Endothelial cell of umbilical vein (primary cell): ENCODE measurements around the gene ADIPOQ. TPM values are rescaled to one million over a fixed set of nuclear protein-coding genes. Genes with fewer than 3 reads are reported as not detected.

Experiments used
- polyA plus RNA-seq, 4 experiments: library from polyadenylated mRNA; depleted of rRNA in 3 of 4; stranded (reverse) in 3 of 4; unstranded in 1 of 4; fragments of >200 nt; gene quantifications; 2 replicates each; pipeline versions ENCODE4 v1.2.1 to v1.2.3, GENCODE V29; 2011 to 2012; ENCODE audit warnings: missing spikeins in 1 of 4
- total RNA-seq: library from RNA; stranded (reverse); gene quantifications from 2 replicates; pipeline ENCODE4 v1.2.3, GENCODE V29; 2021

Gene ADIPOQ
- total and polyA plus RNA-seq, 2 donors (not counting 3 experiments of a cell fraction or from before 2014, with no cell fraction given): not detected

Other genes with a start within 250 kb of the ADIPOQ start
- gene AHSG, start 229.7 kb upstream of the ADIPOQ start, total RNA-seq: not detected in 2 replicates
- not detected in 2 replicates for gene AHSG, start 229.7 kb upstream of the ADIPOQ start, polyA plus RNA-seq
- gene FETUB, start 202.3 kb upstream of the ADIPOQ start, total RNA-seq: not detected in 2 replicates
- gene FETUB, start 202.3 kb upstream of the ADIPOQ start, polyA plus RNA-seq: not detected in 2 replicates
- not detected in 2 replicates for gene HRG, start 176.7 kb upstream of the ADIPOQ start, total RNA-seq
- gene HRG, start 176.7 kb upstream of the ADIPOQ start, polyA plus RNA-seq: not detected in 2 replicates
- not detected in 2 replicates for gene KNG1, start 125.4 kb upstream of the ADIPOQ start, total RNA-seq
- gene KNG1, start 125.4 kb upstream of the ADIPOQ start, polyA plus RNA-seq: not detected in 2 replicates
- gene EIF4A2, start 59.1 kb upstream of the ADIPOQ start, total RNA-seq: 260 and 282 TPM in 2 replicates
- 255 and 401 TPM in 2 replicates for gene EIF4A2, start 59.1 kb upstream of the ADIPOQ start, polyA plus RNA-seq
- gene RFC4, start 36.2 kb upstream of the ADIPOQ start, total RNA-seq: 29.1 and 33.7 TPM in 2 replicates
- gene RFC4, start 36.2 kb upstream of the ADIPOQ start, polyA plus RNA-seq: 4.6 and 6.2 TPM in 2 replicates
- gene ST6GAL1, start 87.8 kb downstream of the ADIPOQ start, total RNA-seq: 86.5 and 101 TPM in 2 replicates
- gene ST6GAL1, start 87.8 kb downstream of the ADIPOQ start, polyA plus RNA-seq: 61.2 and 63.9 TPM in 2 replicates